Natural killer cell treated with Interleukin-12 subunit alpha and Interleukin-12 subunit beta and Interleukin-15 and Interleukin-18, amount 100 ng/mL, for 72 hours (primary cell): ENCODE measurements around the gene MORC2. TPM values are rescaled to one million over a fixed set of nuclear protein-coding genes. Genes with fewer than 3 reads are reported as not detected.

Source experiments
- ATAC-seq, 2 donors: fragments of 150-1000 bp; cut with Tn5 transposase in 1 of 2; sonication (Bioruptor Pico), chemical (Tn5 transposase) in 1 of 2; 2 replicates each; pipeline ENCODE4 v1.10.0; 2021
- DNase-seq: peaks from one replicate; pipeline ENCODE4 v3.0.0; 2022; ENCODE audit warnings: low spot score
- H3K27ac Mint-ChIP-seq, 2 donors: 1 replicate in 1 of 2; 2 replicates in 1 of 2; pipeline ENCODE4 v1.8.0; 2022; ENCODE audit warnings: mixed read lengths in 2 of 2, mild to moderate bottlenecking in 1 of 2, moderate library complexity in 1 of 2
- H3K27me3 Mint-ChIP-seq, 2 donors: 1 replicate in 1 of 2; 2 replicates in 1 of 2; pipeline ENCODE4 v1.8.0; 2022; ENCODE audit warnings: mixed read lengths in 2 of 2
- H3K36me3 Mint-ChIP-seq: one replicate; pipeline ENCODE4 v1.8.0; 2022; ENCODE audit warnings: mixed read lengths
- H3K4me1 Mint-ChIP-seq, 2 donors: 1 replicate in 1 of 2; 2 replicates in 1 of 2; pipeline ENCODE4 v1.8.0; 2022; ENCODE audit warnings: low read depth in 2 of 2, mixed read lengths in 2 of 2, mild to moderate bottlenecking in 1 of 2
- H3K4me3 Mint-ChIP-seq: one replicate; pipeline ENCODE4 v1.8.0; 2022; ENCODE audit warnings: mixed read lengths
- H3K9me3 Mint-ChIP-seq: 2 replicates; pipeline ENCODE4 v1.8.0; 2022; ENCODE audit warnings: mixed read lengths
- total RNA-seq, 2 donors: library from RNA; stranded (reverse); gene quantifications; one replicate each; pipeline ENCODE4 v1.2.3, GENCODE V29; 2022

MORC2 gene
- total RNA-seq, 2 donors from 2014 or later: 23.6 to 30.4 TPM

GRCh38 chr22:30923168-30923900 lies 45.2 kb downstream of the MORC2 start:
- no peak for DNase-seq
- Mint-ChIP-seq H3K27me3 (peaks cover 0 to 2% of the 10 kb centered on the region in 2 donors), H3K4me1 (peaks cover 9 to 22% of the 10 kb centered on the region in 2 donors), H3K36me3 (peaks cover 12% of the 10 kb centered on the region), H3K4me3 (no peak overlapping the region), H3K9me3 (no peaks in the 10 kb centered on the region), H3K27ac (no peak overlapping the region)
- ATAC-seq: no peak

GRCh38 chr22:30922151-30922611 lies 46.4 kb downstream of the MORC2 start:
- peaks cover 0 to 2% of the 10 kb centered on the region in 2 donors for H3K27me3 Mint-ChIP-seq
- peaks cover 9 to 22% of the 10 kb centered on the region in 2 donors for H3K4me1 Mint-ChIP-seq
- peak; percentile 84 for DNase-seq
- H3K36me3 Mint-ChIP-seq: peaks cover 8% of the 10 kb centered on the region
- H3K27ac Mint-ChIP-seq: peak overlapping the region; percentile 75 to 86
- ATAC-seq: peak; percentile 78 to 79
- H3K4me3 Mint-ChIP-seq: peak overlapping the region; percentile 69
- no peaks in the 10 kb centered on the region for H3K9me3 Mint-ChIP-seq

- Mint-ChIP-seq H3K36me3 (peaks cover 6% of the 10 kb centered on the region), H3K9me3 (no peaks in the 10 kb centered on the region), H3K27ac (peak overlapping the region; percentile 75 to 86), H3K4me3 (peak overlapping the region; percentile 69), H3K4me1 (peaks cover 9 to 22% of the 10 kb centered on the region in 2 donors), H3K27me3 (peaks cover 0 to 2% of the 10 kb centered on the region in 2 donors)
- ATAC-seq (no peak), DNase-seq (no peak)
Measured at GRCh38 chr22:30921108-30921507, 47.5 kb downstream of the MORC2 start.

- Mint-ChIP-seq H3K4me3 (peak overlapping the region; percentile 70), H3K9me3 (no peaks in the 10 kb centered on the region), H3K4me1 (peaks cover 9 to 22% of the 10 kb centered on the region in 2 donors), H3K36me3 (peaks cover 6% of the 10 kb centered on the region), H3K27me3 (peaks cover 0 to 2% of the 10 kb centered on the region in 2 donors), H3K27ac (peak overlapping the region in 1 of 2 donors; percentile 45)
- DNase-seq (peak; percentile 77), ATAC-seq (peak; percentile 68 to 85)
Measured at GRCh38 chr22:30920407-30920806, 48.2 kb downstream of the MORC2 start.

GRCh38 chr22:30919973-30920372 lies 48.6 kb downstream of the MORC2 start:
- H3K4me3 Mint-ChIP-seq: no peak overlapping the region
- H3K36me3 Mint-ChIP-seq: peaks cover 4% of the 10 kb centered on the region
- H3K9me3 Mint-ChIP-seq: no peaks in the 10 kb centered on the region
- peaks cover 0 to 2% of the 10 kb centered on the region in 2 donors for H3K27me3 Mint-ChIP-seq
- H3K27ac Mint-ChIP-seq: peak overlapping the region in 1 of 2 donors; percentile 45
- H3K4me1 Mint-ChIP-seq: peaks cover 9 to 22% of the 10 kb centered on the region in 2 donors
- DNase-seq (no peak), ATAC-seq (no peak)

GRCh38 chr22:30918761-30919160 lies 49.8 kb downstream of the MORC2 start:
- Mint-ChIP-seq H3K9me3 (no peaks in the 10 kb centered on the region), H3K27ac (no peak overlapping the region), H3K27me3 (peaks cover 0 to 2% of the 10 kb centered on the region in 2 donors), H3K4me3 (no peak overlapping the region), H3K36me3 (no peaks in the 10 kb centered on the region), H3K4me1 (peaks cover 9 to 22% of the 10 kb centered on the region in 2 donors)
- ATAC-seq (no peak), DNase-seq (no peak)

GRCh38 chr22:30910358-30910757 lies 58.2 kb downstream of the MORC2 start:
- Mint-ChIP-seq H3K4me3 (no peak overlapping the region), H3K9me3 (no peaks in the 10 kb centered on the region), H3K4me1 (no peaks in the 10 kb centered on the region), H3K27me3 (no peaks in the 10 kb centered on the region), H3K27ac (no peak overlapping the region), H3K36me3 (no peaks in the 10 kb centered on the region)
- DNase-seq: no peak
- no peak for ATAC-seq

- no peak overlapping the region for H3K27ac Mint-ChIP-seq
- DNase-seq: no peak
- no peak overlapping the region for H3K4me3 Mint-ChIP-seq
Measured at GRCh38 chr22:30909306-30909705, 59.3 kb downstream of the MORC2 start.

GRCh38 chr22:30908051-30908461 lies 60.5 kb downstream of the MORC2 start:
- H3K27me3 Mint-ChIP-seq: no peaks in the 10 kb centered on the region
- H3K36me3 Mint-ChIP-seq: no peaks in the 10 kb centered on the region
- H3K4me3 Mint-ChIP-seq: no peak overlapping the region
- ATAC-seq: no peak
- H3K4me1 Mint-ChIP-seq: peaks cover 0 to 1% of the 10 kb centered on the region in 2 donors
- no peaks in the 10 kb centered on the region for H3K9me3 Mint-ChIP-seq
- no peak for DNase-seq
- H3K27ac Mint-ChIP-seq: no peak overlapping the region

More at GRCh38 chr22:30909306-30909705, 59.3 kb downstream of the MORC2 start:
- H3K27me3 Mint-ChIP-seq: no peaks in the 10 kb centered on the region
- H3K36me3 Mint-ChIP-seq: no peaks in the 10 kb centered on the region
- no peaks in the 10 kb centered on the region for H3K9me3 Mint-ChIP-seq
- H3K4me1 Mint-ChIP-seq: no peaks in the 10 kb centered on the region
- ATAC-seq: no peak

GRCh38 chr22:30906946-30907345 lies 61.6 kb downstream of the MORC2 start:
- Mint-ChIP-seq H3K36me3 (no peaks in the 10 kb centered on the region), H3K27ac (no peak overlapping the region), H3K4me1 (peaks cover 0 to 4% of the 10 kb centered on the region in 2 donors), H3K4me3 (no peak overlapping the region), H3K9me3 (no peaks in the 10 kb centered on the region), H3K27me3 (no peaks in the 10 kb centered on the region)
- DNase-seq: no peak
- ATAC-seq: no peak

GRCh38 chr22:30906411-30906810 lies 62.2 kb downstream of the MORC2 start:
- DNase-seq: no peak

GRCh38 chr22:30905696-30906341 lies 62.8 kb downstream of the MORC2 start:
- DNase-seq (no peak), ATAC-seq (peak in 1 of 2 donors; percentile 17)
- H3K4me3 Mint-ChIP-seq: no peak overlapping the region
- H3K27ac Mint-ChIP-seq: no peak overlapping the region
- H3K36me3 Mint-ChIP-seq: no peaks in the 10 kb centered on the region
- H3K27me3 Mint-ChIP-seq: no peaks in the 10 kb centered on the region
- no peaks in the 10 kb centered on the region for H3K9me3 Mint-ChIP-seq
- peaks cover 0 to 4% of the 10 kb centered on the region in 2 donors for H3K4me1 Mint-ChIP-seq

More at GRCh38 chr22:30906411-30906810, 62.2 kb downstream of the MORC2 start:
- ATAC-seq: no peak
- Mint-ChIP-seq H3K36me3 (no peaks in the 10 kb centered on the region), H3K4me1 (peaks cover 0 to 4% of the 10 kb centered on the region in 2 donors), H3K4me3 (no peak overlapping the region), H3K27ac (no peak overlapping the region), H3K27me3 (no peaks in the 10 kb centered on the region), H3K9me3 (no peaks in the 10 kb centered on the region)

GRCh38 chr22:30903876-30904460 lies 64.6 kb downstream of the MORC2 start:
- H3K27me3 Mint-ChIP-seq: no peaks in the 10 kb centered on the region
- ATAC-seq (no peak), DNase-seq (no peak)
- H3K4me1 Mint-ChIP-seq: peaks cover 0 to 4% of the 10 kb centered on the region in 2 donors
- H3K27ac Mint-ChIP-seq: no peak overlapping the region
- no peaks in the 10 kb centered on the region for H3K36me3 Mint-ChIP-seq
- no peaks in the 10 kb centered on the region for H3K9me3 Mint-ChIP-seq
- H3K4me3 Mint-ChIP-seq: no peak overlapping the region
